Right lobe of liver (tissue), 4 donors: ENCODE data around the gene MOB3A.

Experiments used
- POLR2A ChIP-seq: fragments of 450-650 bp; IDR thresholded peaks from one replicate; pipeline ENCODE4 v1.6.1; 2017; ENCODE audit warnings: antibody characterized with exemption, mild to moderate bottlenecking
- TF ChIP-seq, protein P1 (sequence below), 4 donors: fragments of 200-600 bp in 3 of 4; fragments of 450-650 bp in 1 of 4; IDR thresholded peaks; one replicate each; pipeline versions ENCODE4 v1.5.1 to v1.8.0; 2016 to 2022; ENCODE audit warnings: antibody characterized with exemption in 4 of 4, mild to moderate bottlenecking in 2 of 4
- donor health status: DM: no; HTN: no; CAD: no.
- donor health status: DM: no; HTN: no; CAD: no.
- donor health status: DM: no; HTN: yes; CAD: no.

DNA sequence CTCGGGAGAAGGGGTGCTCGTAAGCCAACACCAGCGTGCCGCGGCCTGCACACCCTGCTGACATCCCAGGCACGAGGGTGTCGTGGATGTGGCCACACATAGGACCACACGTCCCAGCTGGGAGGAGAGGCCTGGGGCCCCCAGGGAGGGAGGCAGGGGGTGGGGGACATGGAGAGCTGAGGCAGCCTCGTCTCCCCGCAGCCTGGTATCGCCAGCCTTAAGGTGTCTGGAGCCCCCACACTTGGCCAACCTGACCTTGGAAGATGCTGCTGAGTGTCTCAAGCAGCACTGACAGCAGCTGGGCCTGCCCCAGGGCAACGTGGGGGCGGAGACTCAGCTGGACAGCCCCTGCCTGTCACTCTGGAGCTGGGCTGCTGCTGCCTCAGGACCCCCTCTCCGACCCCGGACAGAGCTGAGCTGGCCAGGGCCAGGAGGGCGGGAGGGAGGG lies 3.0 kb upstream of the MOB3A start:
- TF ChIP-seq, protein P1, sequence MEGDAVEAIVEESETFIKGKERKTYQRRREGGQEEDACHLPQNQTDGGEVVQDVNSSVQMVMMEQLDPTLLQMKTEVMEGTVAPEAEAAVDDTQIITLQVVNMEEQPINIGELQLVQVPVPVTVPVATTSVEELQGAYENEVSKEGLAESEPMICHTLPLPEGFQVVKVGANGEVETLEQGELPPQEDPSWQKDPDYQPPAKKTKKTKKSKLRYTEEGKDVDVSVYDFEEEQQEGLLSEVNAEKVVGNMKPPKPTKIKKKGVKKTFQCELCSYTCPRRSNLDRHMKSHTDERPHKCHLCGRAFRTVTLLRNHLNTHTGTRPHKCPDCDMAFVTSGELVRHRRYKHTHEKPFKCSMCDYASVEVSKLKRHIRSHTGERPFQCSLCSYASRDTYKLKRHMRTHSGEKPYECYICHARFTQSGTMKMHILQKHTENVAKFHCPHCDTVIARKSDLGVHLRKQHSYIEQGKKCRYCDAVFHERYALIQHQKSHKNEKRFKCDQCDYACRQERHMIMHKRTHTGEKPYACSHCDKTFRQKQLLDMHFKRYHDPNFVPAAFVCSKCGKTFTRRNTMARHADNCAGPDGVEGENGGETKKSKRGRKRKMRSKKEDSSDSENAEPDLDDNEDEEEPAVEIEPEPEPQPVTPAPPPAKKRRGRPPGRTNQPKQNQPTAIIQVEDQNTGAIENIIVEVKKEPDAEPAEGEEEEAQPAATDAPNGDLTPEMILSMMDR (IDR thresholded peaks at IDR 0.05): no peak
- TF ChIP-seq POLR2A: no peak
